Measurements from ENCODE around the gene RIMS4.

GRCh38 chr20:44727651-44728050 lies 82.7 kb downstream of the RIMS4 start:
- TF ChIP-seq CTCF (IDR thresholded peaks at IDR 0.05), result no peak
- TF ChIP-seq POLR2AphosphoS5 (IDR thresholded peaks at IDR 0.05), result no peak
